K562 (cell line): ENCODE measurements around the gene SEC14L3.

Experiments used
- TF ChIP-seq, protein P1 (sequence below): fragments of 450-650 bp; IDR thresholded peaks from 2 replicates; pipeline ENCODE4 v1.6.1; 2016
- TF ChIP-seq, protein P2 (sequence below), 3 experiments: IDR thresholded peaks in 2 of 3; conservative IDR thresholded peaks in 1 of 3; 2 replicates each; pipeline ENCODE4 v1.5.1; 2011 to 2012; ENCODE audit warnings: low read length in 3 of 3, mild to moderate bottlenecking in 3 of 3, control low read depth in 2 of 3, improper control_type of control experiment in 1 of 3, inconsistent platforms in 1 of 3, low read depth in 1 of 3, mixed read lengths in 1 of 3, moderate library complexity in 1 of 3; ENCODE audit not compliant: insufficient read depth in 2 of 3

DNA sequence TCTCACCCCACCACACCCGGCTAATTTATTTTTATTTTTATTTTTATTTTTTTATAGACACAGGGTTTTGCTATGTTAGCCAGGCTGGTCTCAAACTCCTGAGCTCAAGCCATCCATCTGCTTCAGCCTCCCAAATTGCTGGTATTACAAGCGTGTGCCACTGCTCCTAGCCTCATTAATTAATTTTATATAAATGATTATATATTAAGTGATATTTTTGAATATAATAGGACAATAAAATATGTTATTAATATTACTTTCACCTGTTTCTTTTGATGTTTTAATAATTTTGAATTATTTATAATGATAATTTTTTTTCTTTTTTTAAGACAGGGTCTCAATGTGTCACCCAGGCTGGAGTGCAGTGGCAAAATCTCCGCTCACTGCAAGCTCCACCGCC lies 35.9 kb upstream of the SEC14L3 start:
- TF ChIP-seq, protein P1, sequence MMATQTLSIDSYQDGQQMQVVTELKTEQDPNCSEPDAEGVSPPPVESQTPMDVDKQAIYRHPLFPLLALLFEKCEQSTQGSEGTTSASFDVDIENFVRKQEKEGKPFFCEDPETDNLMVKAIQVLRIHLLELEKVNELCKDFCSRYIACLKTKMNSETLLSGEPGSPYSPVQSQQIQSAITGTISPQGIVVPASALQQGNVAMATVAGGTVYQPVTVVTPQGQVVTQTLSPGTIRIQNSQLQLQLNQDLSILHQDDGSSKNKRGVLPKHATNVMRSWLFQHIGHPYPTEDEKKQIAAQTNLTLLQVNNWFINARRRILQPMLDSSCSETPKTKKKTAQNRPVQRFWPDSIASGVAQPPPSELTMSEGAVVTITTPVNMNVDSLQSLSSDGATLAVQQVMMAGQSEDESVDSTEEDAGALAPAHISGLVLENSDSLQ = no peak
- TF ChIP-seq, protein P2, sequence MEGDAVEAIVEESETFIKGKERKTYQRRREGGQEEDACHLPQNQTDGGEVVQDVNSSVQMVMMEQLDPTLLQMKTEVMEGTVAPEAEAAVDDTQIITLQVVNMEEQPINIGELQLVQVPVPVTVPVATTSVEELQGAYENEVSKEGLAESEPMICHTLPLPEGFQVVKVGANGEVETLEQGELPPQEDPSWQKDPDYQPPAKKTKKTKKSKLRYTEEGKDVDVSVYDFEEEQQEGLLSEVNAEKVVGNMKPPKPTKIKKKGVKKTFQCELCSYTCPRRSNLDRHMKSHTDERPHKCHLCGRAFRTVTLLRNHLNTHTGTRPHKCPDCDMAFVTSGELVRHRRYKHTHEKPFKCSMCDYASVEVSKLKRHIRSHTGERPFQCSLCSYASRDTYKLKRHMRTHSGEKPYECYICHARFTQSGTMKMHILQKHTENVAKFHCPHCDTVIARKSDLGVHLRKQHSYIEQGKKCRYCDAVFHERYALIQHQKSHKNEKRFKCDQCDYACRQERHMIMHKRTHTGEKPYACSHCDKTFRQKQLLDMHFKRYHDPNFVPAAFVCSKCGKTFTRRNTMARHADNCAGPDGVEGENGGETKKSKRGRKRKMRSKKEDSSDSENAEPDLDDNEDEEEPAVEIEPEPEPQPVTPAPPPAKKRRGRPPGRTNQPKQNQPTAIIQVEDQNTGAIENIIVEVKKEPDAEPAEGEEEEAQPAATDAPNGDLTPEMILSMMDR (IDR thresholded peaks at IDR 0.05 in 2 of 3, conservative IDR thresholded peaks at IDR 0.05 in 1 of 3; ENCODE audit: insufficient read depth in 2 of 3, low read depth in 1 of 3, low read length in 3 of 3) = no peak
